Esophagus muscularis mucosa (tissue), 4 donors: Measurements from ENCODE around the gene PARP2.

Source experiments
- CTCF ChIP-seq, 3 experiments: fragments of 200-600 bp in 2 of 3; fragments of 450-650 bp in 1 of 3; sonication (generic) in 2 of 3; IDR thresholded peaks; one replicate each; pipeline ENCODE4 v1.5.1; 2017 to 2019; ENCODE audit warnings: antibody characterized with exemption in 3 of 3, mild to moderate bottlenecking in 2 of 3, moderate library complexity in 1 of 3
- EP300 ChIP-seq: sonication (generic); formaldehyde crosslinking; IDR thresholded peaks from one replicate; pipeline ENCODE4 v1.6.1; 2017; ENCODE audit warnings: antibody characterized with exemption
- POLR2AphosphoS5 ChIP-seq, 2 donors: sonication (generic); formaldehyde crosslinking; IDR thresholded peaks; one replicate each; pipeline ENCODE4 v1.6.1; 2017; ENCODE audit warnings: antibody characterized with exemption in 2 of 2

GRCh38 chr14:20343092-20343861 lies at the start of gene PARP2:
- TF ChIP-seq CTCF (IDR thresholded peaks at IDR 0.05) (no peak), EP300 (no peak), POLR2AphosphoS5 (IDR thresholded peaks at IDR 0.05) (peak; percentile 97 to 99)
